HG03045 (cell line): Measurements from ENCODE around the gene AUTS2.
"Not testable (repeated sequence)": the region's sequence is repeated elsewhere in the genome, so short reads cannot be mapped to it uniquely, and the experiment has no call there.

Experiments
- ATAC-seq: cut with Tn5 transposase; IDR thresholded peaks from one replicate; pipeline ENCODE4 v1.9.1; 2021; ENCODE audit warnings: mild to moderate bottlenecking, moderate library complexity; ENCODE audit not compliant: unreplicated experiment

Gene AUTS2

DNA sequence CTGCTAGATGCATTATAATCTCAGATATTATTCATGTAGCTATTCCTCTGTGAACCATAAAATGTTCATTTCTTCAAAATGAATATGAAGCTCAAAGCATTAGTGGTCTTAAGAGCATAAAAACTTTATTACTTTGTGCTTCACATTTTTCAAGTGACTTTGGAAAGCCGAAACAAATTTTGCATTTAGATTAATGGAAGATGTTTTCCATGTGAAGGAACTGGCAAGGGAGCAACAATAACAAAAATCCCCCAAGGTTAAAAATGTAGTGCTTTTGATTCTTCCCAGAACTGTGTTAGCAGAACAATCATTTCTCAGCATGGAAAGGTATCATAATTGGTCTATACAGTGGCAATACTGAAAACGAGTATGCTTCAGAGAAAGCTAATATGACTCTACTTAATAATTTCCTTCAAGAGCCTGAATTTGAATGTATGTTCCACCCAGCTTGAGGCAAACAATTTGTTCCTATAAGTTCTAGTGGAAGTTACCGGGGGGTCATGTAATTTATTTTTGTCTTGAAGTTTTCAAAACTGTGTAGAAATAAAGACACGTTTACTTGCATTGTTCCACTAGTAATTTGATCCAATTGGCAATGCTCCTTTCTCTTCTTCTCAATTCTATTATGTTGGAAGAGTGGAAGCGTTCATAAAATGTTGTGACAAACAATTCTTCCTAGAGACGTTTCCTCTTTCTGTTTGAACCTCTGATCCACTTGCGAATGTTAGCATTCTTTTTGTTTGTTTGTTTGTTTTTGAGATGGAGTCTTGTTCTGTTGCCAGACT is 665.4 kb downstream of the AUTS2 start:
- ATAC-seq = no peak

DNA sequence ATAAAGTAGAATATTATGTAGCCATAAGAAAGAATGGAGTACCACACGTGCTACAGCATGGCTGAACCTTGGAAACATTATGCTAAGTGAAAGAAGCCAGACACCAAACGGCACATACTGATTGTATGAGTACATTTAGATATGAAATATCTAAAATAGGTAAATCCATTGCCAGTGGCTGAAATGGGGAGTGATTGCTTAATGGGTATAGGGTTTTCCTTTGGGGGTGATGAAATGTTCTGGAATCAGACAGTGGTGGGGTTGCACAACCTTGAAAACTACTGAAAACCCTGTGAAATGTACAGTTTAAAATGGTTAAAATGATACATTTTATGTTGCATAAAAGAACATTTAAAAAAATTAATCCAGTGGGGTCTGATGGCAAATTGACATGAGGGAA is 667.9 kb downstream of the AUTS2 start:
- no peak for ATAC-seq

DNA sequence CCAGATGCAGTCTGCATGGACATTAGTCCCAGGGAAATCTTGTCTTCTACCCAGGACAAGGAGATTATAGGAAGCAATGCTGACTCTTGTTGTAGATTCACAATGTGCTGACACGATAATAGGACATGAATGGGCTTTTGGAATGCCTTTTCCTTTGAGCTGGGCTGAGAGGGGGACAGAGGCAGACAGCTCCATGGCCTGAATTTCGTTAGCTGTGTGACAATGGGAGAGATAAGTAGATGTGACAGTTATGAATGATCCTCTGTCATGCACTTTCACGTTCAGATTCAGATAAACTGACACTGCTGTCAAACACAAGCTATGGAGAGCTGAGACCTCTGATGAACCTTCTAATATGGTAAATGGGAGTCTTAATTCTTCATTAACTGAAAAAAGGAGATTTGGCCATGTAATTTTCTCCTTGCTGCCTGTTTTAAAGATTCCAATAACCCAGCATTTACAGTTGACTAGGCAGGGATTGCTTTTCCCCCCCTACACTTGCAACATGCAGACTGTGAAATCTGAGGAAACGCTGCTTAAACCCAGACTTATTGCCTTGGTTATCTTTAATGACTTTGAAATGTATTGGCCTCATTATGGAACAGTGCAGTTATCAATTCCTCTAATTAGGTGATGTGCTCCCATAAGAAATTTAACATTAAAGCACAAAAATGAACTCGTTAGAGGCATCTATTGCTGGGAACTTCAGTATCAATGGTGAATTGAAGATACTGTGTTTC is 669.3 kb downstream of the AUTS2 start:
- ATAC-seq = no peak

DNA sequence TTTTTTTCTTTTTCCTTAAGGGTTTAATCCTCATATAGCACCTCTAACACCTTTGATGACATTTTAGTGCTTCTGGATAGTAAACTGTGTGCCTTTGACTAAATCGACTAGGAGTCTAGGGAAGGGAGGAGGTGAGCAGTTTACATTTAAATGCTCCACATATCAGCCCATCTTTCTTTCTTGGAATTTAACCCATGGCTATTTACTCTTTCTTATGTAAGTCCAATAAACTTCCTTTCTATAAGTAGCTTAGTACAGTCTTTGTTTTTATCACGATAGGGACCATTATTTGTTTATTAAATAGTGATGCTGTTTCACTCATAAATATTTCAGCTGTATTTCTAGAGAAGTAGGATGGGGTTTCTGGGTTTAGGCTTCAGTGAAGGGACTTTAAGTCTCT is 669.9 kb downstream of the AUTS2 start:
- no peak for ATAC-seq

DNA sequence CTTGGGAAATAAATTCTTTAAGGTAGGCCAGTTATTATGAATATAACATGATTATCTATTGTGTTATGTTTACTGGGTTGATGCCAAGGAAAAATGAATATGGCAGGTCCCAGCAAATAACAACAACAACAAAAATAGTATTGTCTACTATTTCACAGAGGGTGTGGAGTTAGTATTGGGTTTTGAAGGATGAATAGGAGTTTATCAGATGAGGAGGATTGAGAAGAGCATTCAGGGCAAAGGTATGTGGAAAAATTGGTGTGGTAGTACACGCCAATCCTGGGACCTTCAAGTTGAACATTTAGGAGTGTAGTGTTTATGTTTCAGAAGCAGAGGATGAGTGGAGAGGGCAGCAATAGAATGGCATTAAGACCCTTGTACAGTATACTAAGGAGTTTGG is 671.9 kb downstream of the AUTS2 start:
- ATAC-seq = no peak

DNA sequence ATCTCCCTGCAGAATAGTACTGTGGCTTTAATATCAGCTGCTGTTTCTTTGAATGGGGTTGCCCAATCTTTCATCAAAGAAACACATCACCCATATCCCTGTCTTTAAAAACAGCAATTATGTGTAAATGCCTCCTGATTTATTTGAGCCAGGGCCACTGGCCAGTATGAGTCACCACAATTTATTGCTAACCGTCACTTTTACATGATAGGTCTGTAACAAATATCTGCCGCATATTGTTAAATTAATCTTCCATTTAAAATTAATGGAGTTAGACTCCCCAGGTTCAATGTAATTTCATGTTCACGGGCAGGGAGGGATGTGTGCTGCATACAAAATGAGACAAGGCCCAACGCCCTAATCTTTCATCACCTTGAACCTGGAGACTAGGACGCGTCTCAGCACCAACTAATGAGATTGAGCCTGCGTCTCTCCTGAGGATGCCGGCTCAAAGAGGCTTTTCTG is 673.4 kb downstream of the AUTS2 start:
- no peak for ATAC-seq

DNA sequence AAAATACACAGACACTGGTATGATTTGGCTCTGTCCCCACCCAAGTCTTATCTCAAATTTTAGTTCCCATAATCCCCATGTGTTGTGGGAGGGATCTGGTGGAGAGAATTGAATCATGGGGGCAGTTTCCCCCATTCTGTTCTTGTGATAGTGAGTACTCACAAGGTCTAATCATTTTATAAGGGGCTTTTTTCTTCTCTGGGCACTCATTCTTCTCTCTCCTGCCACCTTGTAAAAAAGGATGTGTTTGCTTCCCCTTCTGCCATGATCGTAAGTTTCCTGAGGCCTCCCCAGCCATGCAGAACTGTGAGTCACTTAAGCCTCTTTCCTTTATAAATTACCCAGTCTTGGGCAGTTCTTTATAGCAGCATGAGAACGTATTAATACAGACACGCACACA is 677.3 kb downstream of the AUTS2 start:
- ATAC-seq = not testable (repeated sequence)

DNA sequence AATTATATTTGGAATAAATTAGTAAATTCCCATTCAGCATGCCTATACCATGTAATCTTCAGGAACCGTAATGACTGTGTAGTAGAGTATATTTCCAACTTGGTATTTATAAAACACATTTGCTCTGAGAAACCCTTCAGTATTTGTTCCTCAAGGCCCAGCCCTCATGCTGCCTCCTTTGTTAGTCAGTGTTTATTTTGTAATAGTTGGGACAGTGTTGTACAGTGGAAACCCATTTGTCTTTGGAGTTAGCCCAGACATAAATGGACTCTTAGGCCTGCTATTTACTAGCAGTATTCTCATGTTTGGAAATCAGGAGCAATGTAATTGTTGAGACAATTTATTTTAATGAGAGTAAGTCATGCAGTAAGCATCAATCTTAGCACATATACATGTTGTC is 686.9 kb downstream of the AUTS2 start:
- ATAC-seq = no peak

DNA sequence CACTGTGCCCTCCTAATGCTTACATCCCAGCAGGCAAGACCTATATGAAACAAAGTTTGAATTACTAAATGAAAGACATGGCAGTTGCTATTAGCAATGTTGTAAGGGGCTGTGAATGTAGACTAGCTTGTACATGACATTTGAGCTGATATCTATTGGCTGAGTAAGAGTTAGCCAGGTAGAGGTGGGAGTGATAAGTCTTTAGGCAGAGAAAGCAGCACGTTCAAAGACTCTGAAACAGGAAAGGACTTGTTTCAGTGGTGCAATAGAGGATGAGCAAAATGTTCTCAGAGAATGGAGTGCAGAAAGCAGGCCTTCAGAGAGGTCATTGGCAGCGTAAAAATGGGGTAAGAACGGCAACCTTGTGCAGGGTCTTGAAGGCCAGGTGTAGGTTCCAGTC is 687.6 kb downstream of the AUTS2 start:
- no peak for ATAC-seq

DNA sequence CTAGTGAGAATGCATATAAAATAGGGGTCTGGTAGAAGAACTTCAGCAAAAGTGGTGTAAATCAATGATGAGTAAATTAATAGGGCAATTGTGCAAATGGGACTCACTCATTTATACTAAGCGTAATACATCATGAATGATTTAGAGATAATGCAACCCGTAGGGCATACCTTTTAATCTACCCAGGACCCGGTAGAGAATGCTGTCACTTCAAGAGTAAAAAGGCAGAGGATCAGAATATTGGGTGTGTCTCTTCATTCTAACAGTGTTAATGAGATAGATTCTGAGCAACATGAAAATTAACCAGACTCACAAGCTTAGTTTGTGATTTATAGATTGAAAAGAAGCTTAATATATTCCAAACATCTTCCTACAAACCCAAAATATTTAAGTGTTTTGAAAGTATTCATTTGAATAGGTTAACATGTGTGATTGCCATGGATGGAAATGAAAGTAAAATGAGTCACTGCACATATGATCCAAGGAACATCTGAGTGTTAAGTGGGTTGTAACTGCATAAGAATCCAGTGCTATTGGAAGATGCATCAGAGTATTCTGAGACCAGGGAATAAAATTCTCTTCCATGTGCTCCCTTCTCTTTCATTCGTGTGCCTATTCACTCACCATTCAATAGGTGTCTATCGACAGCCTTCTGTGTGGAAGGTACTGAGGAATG is 690.6 kb downstream of the AUTS2 start:
- no peak for ATAC-seq

DNA sequence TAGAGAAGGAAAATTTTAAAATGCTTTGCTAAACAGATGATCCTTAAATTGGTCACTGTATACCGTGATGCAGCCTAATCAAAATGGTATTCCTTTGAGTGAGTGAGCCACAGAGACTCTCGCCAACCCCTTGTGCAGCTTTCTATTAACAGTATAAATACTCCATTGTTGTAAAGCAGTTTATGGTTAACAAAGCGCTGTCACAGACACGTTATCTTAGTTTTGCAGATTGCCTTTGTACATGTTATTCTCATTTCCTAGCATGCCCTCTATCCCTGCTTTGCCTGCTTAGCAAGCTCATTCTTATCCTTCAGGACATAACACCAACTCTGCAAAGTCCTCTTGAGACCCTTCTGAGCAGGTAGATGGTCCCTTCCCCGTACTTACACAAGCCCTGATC is 694.4 kb downstream of the AUTS2 start:
- ATAC-seq = no peak

DNA sequence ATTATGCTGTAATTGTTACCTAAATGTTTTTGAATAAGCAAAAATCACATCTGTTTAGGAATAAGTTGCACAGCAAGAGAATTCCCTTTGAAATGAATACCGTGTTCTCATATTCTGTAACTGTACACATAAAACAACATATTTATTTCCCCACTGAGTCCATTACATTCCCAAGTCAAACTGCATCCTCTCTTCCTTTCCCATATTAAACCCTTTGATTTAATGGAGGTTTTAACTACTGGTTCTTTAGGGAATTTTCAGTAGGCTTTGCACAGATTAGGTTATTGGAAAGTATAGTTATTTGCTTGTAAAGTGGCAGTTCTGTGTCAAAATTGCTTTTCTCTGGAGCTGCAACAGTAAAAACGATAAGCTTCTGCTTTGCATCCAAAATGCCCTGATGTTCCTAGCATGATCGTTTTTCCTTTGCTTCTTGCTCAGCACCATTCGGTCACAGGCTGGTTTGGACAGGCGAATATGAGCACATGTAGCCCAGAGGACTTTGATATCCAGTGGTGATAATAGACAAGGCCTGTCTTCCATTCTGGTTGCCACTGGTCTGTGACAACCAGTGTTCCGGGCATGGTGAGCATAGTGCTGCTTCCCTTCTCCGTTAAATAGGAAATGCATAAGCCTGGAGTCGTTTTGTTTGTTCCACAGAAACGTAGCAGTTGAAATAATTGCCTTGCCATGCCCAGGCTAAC is 696.1 kb downstream of the AUTS2 start:
- no peak for ATAC-seq

DNA sequence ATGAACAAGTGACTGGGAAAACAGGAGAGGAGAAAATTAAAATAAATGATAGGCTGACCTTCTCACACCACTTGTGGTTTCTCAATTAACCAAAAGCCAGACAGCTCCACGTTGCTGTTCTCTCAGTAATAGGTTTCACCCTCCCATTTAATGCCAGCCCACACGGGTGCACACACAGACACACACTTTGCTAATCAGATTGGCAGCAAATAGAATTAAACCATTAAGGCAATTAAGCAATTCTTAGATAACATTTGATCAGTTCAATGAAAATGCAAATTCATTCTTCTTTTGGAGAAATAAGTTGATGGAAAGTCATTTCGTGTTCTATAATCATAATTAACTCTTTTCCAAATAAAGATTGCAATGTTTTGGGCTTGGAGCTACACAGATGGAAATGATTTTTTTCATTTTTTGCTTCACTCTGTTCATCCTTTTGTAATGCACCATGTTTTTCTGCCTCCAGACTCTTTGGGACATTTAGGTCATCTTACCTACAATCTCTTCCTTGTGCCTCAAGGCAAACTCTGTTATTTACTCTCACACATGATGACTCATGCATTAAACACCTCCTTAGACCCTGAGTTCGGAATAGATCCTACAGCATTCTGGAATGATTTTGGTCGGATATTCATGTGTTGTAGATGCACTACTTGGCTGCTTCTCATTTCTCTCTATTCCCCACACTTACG is 700.7 kb downstream of the AUTS2 start:
- ATAC-seq = no peak

DNA sequence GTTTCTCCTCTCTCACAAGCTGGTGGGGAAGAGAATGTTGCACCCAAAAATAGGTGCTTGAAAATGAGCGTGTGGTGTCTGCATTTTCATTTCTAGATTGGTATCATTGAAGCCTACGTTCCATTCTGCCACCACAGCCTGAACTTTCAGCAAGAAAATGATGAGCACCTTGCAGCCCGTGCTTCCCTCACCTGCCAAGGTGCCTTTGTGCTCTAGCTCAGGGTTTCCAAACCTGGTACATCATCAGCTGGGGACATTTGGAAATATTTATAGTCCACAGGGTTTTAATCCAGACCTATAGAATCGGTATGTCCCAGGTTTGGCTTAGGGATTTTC is 701.2 kb downstream of the AUTS2 start:
- ATAC-seq = no peak

DNA sequence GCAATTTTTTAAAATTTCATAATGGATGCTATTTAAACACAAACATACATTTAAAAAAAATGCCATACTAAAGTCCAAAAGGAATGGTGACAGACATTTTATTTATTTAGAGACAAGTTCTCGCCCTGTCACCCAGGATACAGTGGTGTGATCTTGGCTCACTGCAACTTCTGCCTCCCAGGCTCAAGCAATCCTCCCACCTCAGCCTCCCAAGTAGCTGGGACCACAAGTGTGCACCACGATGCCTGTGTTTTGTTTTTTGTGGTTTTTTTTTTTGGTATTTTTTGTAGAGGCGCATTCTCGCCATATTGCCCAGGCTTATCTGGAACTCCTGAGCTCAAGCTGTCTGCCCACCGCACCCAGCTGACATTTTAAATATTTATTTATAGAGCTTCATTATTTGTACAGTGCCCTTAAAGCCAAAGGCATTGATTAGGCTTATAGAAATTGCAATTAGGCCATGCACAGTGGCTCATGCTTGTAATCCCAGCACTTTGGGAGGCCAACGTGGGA is 703.5 kb downstream of the AUTS2 start:
- no peak for ATAC-seq

DNA sequence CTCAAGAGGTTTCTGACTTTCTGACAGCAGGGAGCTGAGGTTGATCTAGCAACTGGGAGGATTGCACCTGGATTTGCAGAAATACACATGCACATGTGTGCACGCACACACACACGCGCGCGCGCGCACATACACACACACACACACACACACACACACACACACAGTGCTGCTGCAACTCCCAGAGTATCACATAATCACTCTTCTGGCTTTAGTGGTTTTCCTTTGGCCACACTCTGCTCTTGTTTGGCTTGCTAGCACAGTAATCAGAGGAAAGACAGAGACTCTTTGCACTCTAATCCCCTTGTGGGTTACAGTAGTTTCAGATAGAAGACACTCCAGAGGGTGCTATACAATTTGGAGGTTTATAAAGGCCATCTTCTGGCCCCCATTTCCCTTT is 705.0 kb downstream of the AUTS2 start:
- ATAC-seq = no peak

DNA sequence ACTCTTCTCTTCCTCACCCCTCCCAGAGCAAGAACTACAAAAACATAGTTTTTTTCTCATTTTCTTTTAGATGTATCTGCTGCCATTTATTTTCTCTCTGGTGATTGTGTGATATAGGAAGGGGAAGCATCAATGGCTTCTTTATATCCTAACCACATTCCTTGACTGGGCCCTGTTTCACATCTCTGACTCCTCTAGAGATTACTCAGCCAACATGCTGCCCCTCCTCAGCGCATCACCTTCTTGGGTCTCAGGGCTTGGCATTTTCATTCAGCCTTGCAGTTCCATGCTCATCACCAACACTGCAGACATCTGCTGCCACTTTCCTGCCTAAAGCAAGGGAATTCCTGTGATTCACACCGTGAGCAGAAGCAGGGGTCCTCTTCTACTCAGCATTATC is 705.5 kb downstream of the AUTS2 start:
- ATAC-seq = no peak

DNA sequence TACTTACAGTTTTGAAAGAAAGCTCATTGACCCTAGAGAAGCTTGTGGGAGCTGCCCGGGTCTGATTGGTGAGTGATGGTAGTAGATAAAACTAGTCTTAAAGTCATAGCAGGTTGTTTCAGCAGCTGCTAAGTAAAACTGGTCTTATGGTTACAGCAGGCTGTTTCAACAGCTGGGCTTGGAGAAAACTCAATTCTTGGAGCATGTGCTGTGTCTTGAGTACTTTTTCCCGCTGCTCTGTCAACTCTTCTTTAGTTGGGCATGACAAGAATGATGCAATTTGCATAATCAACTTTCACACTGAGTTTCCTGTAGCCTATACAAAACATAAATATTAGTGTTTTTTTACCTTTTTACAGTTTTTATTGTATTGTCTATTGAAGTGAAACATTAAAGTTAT is 707.9 kb downstream of the AUTS2 start:
- ATAC-seq = no peak

DNA sequence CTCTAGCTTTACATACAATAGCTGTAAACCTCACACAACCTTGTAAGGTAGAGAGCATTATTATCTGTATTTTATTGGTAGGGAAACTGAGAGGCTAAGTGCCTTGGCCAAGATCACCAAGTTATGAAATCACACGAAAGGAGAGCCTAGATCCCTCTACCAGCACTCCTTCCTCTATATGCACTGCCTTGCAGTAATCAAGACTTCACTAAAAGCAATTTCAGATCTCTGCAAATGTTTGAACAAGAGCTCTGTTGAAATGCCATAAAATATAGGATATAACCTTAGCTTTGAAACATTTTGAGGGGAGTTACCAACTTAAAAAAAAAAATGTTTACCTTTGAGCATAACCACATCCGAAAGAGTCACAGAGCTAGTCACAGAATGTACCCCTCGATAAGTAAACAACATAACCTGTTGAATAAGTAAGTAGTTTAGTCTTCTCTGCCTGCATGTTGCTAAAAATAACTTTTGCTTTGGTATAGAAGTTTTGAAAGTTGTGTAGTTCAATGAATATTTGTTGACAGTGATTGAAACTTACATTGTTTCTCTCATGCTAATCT is 709.4 kb downstream of the AUTS2 start:
- no peak for ATAC-seq

DNA sequence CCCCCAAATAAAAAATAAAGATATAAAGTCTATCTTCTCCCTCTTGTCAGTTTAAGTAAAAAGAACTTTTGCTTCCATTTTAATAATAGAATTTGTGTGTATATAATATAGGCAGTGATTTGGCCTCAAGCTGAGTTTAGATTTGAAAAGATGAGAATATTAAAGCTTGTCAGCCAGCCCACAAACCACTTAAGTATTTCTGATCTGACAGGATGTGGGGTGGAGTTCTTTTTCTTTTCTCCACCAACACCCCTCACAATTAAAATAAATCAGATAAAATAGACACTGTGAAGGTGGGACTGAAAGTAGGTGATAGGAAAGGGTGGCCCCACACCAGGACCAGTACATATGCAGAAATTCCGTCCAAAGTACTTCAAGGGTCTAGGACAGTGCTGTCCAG is 714.1 kb downstream of the AUTS2 start:
- no peak for ATAC-seq
